D721Med (cell line): ENCODE data around the gene USP17L27.
"Not testable (repeated sequence)": the region's sequence is repeated elsewhere in the genome, so short reads cannot be mapped to it uniquely, and the experiment has no call there.

Experiments
- DNase-seq: peaks from one replicate; pipeline ENCODE4 v3.0.0; 2011; ENCODE audit warnings: low spot score; ENCODE audit not compliant: insufficient read length
- FAIRE-seq: peaks from 2 replicates; lab custom pipeline; 2011; peaks lifted over from hg19 to GRCh38; lab: Jason Lieb, UNC
- TF ChIP-seq, protein P1 (sequence below): IDR thresholded peaks from 2 replicates; pipeline ENCODE4 v1.5.1; 2012; ENCODE audit warnings: mild to moderate bottlenecking, control low read depth; ENCODE audit not compliant: insufficient read depth; ENCODE audit errors: missing control alignments

Gene USP17L27, protein sequence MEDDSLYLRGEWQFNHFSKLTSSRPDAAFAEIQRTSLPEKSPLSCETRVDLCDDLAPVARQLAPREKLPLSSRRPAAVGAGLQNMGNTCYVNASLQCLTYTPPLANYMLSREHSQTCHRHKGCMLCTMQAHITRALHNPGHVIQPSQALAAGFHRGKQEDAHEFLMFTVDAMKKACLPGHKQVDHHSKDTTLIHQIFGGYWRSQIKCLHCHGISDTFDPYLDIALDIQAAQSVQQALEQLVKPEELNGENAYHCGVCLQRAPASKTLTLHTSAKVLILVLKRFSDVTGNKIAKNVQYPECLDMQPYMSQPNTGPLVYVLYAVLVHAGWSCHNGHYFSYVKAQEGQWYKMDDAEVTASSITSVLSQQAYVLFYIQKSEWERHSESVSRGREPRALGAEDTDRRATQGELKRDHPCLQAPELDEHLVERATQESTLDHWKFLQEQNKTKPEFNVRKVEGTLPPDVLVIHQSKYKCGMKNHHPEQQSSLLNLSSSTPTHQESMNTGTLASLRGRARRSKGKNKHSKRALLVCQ

DNA sequence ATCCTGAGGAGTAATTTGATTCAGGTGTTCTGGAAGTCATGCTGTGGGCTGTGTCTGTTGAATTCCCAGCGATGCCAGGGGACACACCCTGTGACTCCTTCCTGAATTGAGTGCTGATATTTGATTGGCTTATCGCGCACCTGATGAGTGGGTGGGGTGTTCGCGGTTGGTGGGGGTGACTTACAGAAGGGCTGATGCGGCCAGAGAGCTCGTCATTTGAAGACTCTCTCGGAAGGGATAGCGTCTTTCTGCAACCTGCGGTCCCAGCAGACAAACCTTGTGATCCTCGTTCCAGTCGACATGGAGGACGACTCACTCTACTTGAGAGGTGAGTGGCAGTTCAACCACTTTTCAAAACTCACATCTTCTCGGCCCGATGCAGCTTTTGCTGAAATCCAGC is at the start of gene USP17L27:
Gene USP17L27, plus strand, starts transcription at position 301 of the 400 bp plus-strand sequence. Its CDS starts 0 bp downstream, at position 301.
- FAIRE-seq, DNase-seq: not testable (repeated sequence)

DNA sequence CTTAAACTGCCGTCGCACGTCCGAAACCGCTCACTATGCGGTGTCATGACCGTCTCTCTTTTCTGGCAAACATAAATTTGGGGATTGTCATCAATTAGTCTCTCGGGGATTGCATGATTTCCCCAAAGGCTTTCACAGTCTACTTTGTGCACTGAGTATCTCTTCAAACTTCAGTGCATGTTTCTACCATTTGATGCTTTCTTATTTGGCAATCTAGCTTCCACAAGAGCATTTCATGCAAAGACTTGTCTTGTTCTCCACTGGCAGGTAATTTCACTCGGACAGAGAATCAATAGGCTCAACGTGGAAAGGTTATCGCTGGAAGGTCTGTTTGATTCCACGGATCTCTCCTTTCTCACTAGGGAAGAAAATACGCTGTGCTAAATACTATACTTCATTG is 19.8 kb upstream of the USP17L27 start:
- not testable (repeated sequence) for DNase-seq, FAIRE-seq

DNA sequence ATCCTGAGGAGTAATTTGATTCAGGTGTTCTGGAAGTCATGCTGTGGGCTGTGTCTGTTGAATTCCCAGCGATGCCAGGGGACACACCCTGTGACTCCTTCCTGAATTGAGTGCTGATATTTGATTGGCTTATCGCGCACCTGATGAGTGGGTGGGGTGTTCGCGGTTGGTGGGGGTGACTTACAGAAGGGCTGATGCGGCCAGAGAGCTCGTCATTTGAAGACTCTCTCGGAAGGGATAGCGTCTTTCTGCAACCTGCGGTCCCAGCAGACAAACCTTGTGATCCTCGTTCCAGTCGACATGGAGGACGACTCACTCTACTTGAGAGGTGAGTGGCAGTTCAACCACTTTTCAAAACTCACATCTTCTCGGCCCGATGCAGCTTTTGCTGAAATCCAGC is 19.1 kb upstream of the USP17L27 start, which contains the start of gene USP17L24:
Gene USP17L24, plus strand, starts transcription at position 301 of the 400 bp plus-strand sequence. Its CDS starts 0 bp downstream, at position 301.
- FAIRE-seq, DNase-seq: not testable (repeated sequence)

DNA sequence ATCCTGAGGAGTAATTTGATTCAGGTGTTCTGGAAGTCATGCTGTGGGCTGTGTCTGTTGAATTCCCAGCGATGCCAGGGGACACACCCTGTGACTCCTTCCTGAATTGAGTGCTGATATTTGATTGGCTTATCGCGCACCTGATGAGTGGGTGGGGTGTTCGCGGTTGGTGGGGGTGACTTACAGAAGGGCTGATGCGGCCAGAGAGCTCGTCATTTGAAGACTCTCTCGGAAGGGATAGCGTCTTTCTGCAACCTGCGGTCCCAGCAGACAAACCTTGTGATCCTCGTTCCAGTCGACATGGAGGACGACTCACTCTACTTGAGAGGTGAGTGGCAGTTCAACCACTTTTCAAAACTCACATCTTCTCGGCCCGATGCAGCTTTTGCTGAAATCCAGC is 14.3 kb upstream of the USP17L27 start, which contains the start of gene USP17L25:
Gene USP17L25, plus strand, starts transcription at position 301 of the 400 bp plus-strand sequence. Its CDS starts 0 bp downstream, at position 301.
- FAIRE-seq, DNase-seq: not testable (repeated sequence)

DNA sequence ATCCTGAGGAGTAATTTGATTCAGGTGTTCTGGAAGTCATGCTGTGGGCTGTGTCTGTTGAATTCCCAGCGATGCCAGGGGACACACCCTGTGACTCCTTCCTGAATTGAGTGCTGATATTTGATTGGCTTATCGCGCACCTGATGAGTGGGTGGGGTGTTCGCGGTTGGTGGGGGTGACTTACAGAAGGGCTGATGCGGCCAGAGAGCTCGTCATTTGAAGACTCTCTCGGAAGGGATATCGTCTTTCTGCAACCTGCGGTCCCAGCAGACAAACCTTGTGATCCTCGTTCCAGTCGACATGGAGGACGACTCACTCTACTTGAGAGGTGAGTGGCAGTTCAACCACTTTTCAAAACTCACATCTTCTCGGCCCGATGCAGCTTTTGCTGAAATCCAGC is 9.6 kb upstream of the USP17L27 start, which contains the start of gene USP17L26:
Gene USP17L26, plus strand, starts transcription at position 301 of the 400 bp plus-strand sequence. Its CDS starts 0 bp downstream, at position 301.
- DNase-seq, FAIRE-seq: not testable (repeated sequence)

DNA sequence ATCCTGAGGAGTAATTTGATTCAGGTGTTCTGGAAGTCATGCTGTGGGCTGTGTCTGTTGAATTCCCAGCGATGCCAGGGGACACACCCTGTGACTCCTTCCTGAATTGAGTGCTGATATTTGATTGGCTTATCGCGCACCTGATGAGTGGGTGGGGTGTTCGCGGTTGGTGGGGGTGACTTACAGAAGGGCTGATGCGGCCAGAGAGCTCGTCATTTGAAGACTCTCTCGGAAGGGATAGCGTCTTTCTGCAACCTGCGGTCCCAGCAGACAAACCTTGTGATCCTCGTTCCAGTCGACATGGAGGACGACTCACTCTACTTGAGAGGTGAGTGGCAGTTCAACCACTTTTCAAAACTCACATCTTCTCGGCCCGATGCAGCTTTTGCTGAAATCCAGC is 4.8 kb upstream of the USP17L27 start, which contains the start of gene USP17L5:
Gene USP17L5, plus strand, starts transcription at position 301 of the 400 bp plus-strand sequence. Its CDS starts 0 bp downstream, at position 301.
- FAIRE-seq, DNase-seq: not testable (repeated sequence)

DNA sequence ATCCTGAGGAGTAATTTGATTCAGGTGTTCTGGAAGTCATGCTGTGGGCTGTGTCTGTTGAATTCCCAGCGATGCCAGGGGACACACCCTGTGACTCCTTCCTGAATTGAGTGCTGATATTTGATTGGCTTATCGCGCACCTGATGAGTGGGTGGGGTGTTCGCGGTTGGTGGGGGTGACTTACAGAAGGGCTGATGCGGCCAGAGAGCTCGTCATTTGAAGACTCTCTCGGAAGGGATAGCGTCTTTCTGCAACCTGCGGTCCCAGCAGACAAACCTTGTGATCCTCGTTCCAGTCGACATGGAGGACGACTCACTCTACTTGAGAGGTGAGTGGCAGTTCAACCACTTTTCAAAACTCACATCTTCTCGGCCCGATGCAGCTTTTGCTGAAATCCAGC is 4.6 kb downstream of the USP17L27 start, which contains the start of gene USP17L28:
Gene USP17L28, plus strand, starts transcription at position 301 of the 400 bp plus-strand sequence. Its CDS starts 0 bp downstream, at position 301.
- FAIRE-seq = not testable (repeated sequence)

DNA sequence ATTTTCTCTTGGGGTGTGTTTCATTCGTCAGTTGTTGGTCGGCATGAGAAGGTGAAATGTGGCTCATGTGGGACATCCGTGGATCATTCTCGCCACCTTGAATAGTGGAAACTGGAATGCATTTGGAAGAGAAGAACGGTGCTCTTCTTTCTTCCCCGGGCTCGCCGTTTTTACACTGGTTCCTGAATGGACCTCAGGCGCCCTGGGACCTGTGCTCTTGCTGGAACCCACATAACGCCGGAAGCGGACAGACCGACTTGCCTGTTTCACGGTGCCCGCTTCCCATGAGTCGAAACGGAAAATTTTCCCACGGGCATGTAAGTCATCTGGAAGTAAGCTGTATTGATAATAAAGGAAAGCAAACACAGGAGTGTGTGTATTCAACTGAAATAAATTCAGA is 6.9 kb downstream of the USP17L27 start:
- FAIRE-seq, DNase-seq: not testable (repeated sequence)

More for the DNA sequence above, 4.6 kb downstream of the USP17L27 start, which contains the start of gene USP17L28:
- DNase-seq = not testable (repeated sequence)

DNA sequence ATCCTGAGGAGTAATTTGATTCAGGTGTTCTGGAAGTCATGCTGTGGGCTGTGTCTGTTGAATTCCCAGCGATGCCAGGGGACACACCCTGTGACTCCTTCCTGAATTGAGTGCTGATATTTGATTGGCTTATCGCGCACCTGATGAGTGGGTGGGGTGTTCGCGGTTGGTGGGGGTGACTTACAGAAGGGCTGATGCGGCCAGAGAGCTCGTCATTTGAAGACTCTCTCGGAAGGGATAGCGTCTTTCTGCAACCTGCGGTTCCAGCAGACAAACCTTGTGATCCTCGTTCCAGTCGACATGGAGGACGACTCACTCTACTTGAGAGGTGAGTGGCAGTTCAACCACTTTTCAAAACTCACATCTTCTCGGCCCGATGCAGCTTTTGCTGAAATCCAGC is 9.4 kb downstream of the USP17L27 start, which contains the start of gene USP17L29:
Gene USP17L29, plus strand, starts transcription at position 301 of the 400 bp plus-strand sequence. Its CDS starts 0 bp downstream, at position 301.
- not testable (repeated sequence) for DNase-seq, FAIRE-seq

DNA sequence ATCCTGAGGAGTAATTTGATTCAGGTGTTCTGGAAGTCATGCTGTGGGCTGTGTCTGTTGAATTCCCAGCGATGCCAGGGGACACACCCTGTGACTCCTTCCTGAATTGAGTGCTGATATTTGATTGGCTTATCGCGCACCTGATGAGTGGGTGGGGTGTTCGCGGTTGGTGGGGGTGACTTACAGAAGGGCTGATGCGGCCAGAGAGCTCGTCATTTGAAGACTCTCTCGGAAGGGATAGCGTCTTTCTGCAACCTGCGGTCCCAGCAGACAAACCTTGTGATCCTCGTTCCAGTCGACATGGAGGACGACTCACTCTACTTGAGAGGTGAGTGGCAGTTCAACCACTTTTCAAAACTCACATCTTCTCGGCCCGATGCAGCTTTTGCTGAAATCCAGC is 18.9 kb downstream of the USP17L27 start, which contains the start of gene USP17L30:
Gene USP17L30, plus strand, starts transcription at position 301 of the 400 bp plus-strand sequence. Its CDS starts 0 bp downstream, at position 301.
- FAIRE-seq, DNase-seq: not testable (repeated sequence)

DNA sequence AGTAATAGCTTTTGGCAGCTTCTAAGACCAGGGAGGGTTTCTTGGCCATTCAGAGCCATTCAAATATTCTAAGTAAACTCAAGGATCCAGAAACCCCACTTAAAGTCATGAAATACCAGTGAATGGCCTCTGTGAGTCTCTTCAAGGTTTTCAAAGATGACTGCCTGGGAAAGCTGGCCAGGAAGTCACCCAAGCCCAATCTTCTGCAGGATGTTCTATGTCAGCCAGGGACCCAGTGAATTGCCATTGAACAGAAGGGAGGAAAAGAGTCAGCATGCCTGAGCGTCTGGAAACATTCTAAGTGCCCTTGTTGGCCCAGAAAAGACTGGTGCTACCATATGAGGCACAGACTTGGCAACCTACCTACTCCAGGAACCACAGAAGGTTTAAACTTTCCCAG is 35.9 kb downstream of the USP17L27 start:
- not testable (repeated sequence) for FAIRE-seq, DNase-seq

DNA sequence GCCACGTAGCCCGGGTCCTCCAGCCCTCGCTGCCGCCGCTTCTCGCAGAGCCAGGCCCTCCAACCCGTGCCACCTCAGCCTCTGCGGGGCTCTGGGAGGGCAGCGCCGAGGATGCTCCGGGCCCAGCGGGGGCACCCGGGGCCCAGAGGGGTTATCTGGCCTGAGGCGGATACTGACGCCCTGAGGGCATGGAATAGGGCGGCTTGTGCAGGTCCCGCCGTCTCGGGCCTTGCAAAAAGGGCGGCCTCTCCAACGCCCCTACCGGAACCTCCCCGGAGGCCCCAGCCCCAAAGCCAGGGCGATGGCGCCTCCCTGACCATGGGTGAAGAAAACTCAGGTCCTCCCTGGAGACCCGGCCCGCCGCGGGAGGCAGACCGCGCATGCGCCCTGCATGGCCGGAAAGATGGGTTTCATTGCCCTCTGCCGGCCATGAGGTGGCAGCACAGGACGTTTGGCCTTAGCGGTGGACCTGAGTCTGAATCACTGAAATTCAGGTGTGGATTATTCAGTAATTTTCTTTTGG is 37.1 kb downstream of the USP17L27 start:
- not testable (repeated sequence) for FAIRE-seq, DNase-seq
- TF ChIP-seq, protein P1, sequence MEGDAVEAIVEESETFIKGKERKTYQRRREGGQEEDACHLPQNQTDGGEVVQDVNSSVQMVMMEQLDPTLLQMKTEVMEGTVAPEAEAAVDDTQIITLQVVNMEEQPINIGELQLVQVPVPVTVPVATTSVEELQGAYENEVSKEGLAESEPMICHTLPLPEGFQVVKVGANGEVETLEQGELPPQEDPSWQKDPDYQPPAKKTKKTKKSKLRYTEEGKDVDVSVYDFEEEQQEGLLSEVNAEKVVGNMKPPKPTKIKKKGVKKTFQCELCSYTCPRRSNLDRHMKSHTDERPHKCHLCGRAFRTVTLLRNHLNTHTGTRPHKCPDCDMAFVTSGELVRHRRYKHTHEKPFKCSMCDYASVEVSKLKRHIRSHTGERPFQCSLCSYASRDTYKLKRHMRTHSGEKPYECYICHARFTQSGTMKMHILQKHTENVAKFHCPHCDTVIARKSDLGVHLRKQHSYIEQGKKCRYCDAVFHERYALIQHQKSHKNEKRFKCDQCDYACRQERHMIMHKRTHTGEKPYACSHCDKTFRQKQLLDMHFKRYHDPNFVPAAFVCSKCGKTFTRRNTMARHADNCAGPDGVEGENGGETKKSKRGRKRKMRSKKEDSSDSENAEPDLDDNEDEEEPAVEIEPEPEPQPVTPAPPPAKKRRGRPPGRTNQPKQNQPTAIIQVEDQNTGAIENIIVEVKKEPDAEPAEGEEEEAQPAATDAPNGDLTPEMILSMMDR = peak; percentile 19

DNA sequence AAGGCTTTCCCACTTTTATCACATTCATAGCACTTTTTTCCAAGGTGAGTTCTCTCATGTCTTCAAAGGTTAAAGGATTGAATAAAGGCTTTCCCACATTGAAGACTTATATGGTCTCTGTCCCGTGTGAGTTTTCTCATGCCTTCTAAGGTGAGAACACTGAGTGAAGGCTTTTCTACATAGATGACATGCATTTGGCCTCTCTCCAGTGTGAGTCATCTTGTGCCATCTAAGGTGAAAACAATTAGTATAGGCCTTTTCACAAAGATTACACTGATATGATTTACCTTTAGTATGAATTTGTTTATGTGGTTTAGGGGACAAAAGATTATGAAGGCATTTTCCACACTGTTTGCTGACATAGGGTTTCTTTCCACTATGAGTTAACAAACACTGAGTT is 40.2 kb downstream of the USP17L27 start:
- DNase-seq = no peak
- FAIRE-seq = no peak
- TF ChIP-seq, protein P1 = no peak

DNA sequence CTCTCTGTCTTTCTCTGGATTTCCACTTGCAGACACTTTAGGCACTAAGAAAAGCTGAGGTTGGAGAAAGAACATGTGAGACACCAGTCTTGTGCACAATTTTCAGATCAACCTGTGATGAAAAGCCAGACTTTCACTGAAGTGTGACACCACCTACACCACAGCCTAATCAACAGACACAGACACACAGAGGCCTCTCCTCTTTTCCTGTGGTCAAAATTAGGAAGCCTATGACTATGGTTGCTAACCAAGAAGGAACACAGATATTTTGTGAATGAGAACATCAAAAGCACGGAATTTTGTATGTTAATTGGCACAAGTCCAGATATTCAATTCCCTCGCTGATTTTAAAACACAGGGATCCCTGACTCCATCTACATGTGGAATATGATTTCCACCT is 45.1 kb downstream of the USP17L27 start:
- not testable (repeated sequence) for FAIRE-seq

More for the DNA sequence above, 45.1 kb downstream of the USP17L27 start:
- not testable (repeated sequence) for DNase-seq
